WTC11 (cell line): ENCODE results near the gene DPCD. TPM values are rescaled to one million over a fixed set of nuclear protein-coding genes. Genes with fewer than 3 reads are reported as not detected.

ENCODE experiments used
- ATAC-seq: fragments of 200-7000 bp; cut with Tn5 transposase; 2 replicates; pipeline ENCODE4 v1.10.0; 2021; ENCODE audit warnings: mild to moderate bottlenecking, moderate library complexity
- CTCF ChIA-PET: fragments of 300-600 bp; sonication (Branson Sonifier 250); formaldehyde crosslinking; loops from one replicate; lab custom pipeline; 2021; ENCODE audit warnings: antibody characterized with exemption; lab: Charles Lee
- POLR2A ChIA-PET: fragments of 350-600 bp; sonication (Branson Sonifier 250); formaldehyde crosslinking; loops from one replicate; lab custom pipeline; 2021; ENCODE audit warnings: antibody characterized with exemption; lab: Charles Lee
- DNase-seq: peaks from one replicate; pipeline ENCODE4 v3.0.0; 2021; ENCODE audit warnings: low spot score
- H3K27ac Mint-ChIP-seq: 2 replicates; pipeline ENCODE4 v1.8.0; 2021; ENCODE audit warnings: mixed read lengths
- H3K27me3 Mint-ChIP-seq: 2 replicates; pipeline ENCODE4 v1.8.0; 2021; ENCODE audit warnings: low read depth, mild to moderate bottlenecking, moderate library complexity, mixed read lengths
- H3K36me3 Mint-ChIP-seq: 2 replicates; pipeline ENCODE4 v1.8.0; 2021; ENCODE audit warnings: mixed read lengths
- H3K4me1 Mint-ChIP-seq: 2 replicates; pipeline ENCODE4 v1.8.0; 2022; ENCODE audit warnings: mixed read lengths
- H3K4me3 Mint-ChIP-seq: 2 replicates; pipeline ENCODE4 v1.8.0; 2021; ENCODE audit warnings: mild to moderate bottlenecking, moderate library complexity, mixed read lengths
- H3K9me3 Mint-ChIP-seq: 2 replicates; pipeline ENCODE4 v1.8.0; 2021; ENCODE audit warnings: mixed read lengths
- CREB1 ChIP-seq: sonication (generic); formaldehyde crosslinking; IDR thresholded peaks from 2 replicates; pipeline ENCODE4 v1.8.0; 2023; ENCODE audit warnings: mild to moderate bottlenecking, missing genetic modification reagents
- ELF4 ChIP-seq: sonication (generic); formaldehyde crosslinking; IDR thresholded peaks from 2 replicates; pipeline ENCODE4 v1.8.1; 2022; ENCODE audit warnings: low read depth, mild to moderate bottlenecking, moderate library complexity, missing genetic modification reagents
- ETV6 ChIP-seq: sonication (generic); formaldehyde crosslinking; IDR thresholded peaks from 2 replicates; pipeline ENCODE4 v1.8.1; 2022; ENCODE audit warnings: mild to moderate bottlenecking, missing genetic modification reagents
- FOXK1 ChIP-seq: sonication (generic); formaldehyde crosslinking; IDR thresholded peaks from 2 replicates; pipeline ENCODE4 v1.8.0; 2022; ENCODE audit warnings: mild to moderate bottlenecking, moderate library complexity, missing genetic modification reagents
- HMGA2 ChIP-seq: fragments of 250-450 bp; sonication (Bioruptor Pico); IDR thresholded peaks from 2 replicates; pipeline ENCODE4 v1.4.0; 2021; ENCODE audit warnings: mild to moderate bottlenecking, moderate library complexity
- RORB ChIP-seq: fragments of 250-450 bp; sonication (Bioruptor Pico); IDR thresholded peaks from 2 replicates; pipeline ENCODE4 v1.9.0; 2021; ENCODE audit warnings: mild to moderate bottlenecking
- TCF7 ChIP-seq: sonication (generic); formaldehyde crosslinking; IDR thresholded peaks from 2 replicates; pipeline ENCODE4 v1.8.0; 2022; ENCODE audit warnings: mild to moderate bottlenecking, low read depth, missing genetic modification reagents, moderate library complexity
- TEAD1 ChIP-seq: sonication (generic); formaldehyde crosslinking; IDR thresholded peaks from 2 replicates; pipeline ENCODE4 v1.8.0; 2022; ENCODE audit warnings: mild to moderate bottlenecking, missing genetic modification reagents
- ZNF138 ChIP-seq: sonication (generic); formaldehyde crosslinking; conservative IDR thresholded peaks from 2 replicates; pipeline ENCODE4 v1.8.1; 2022; ENCODE audit warnings: mild to moderate bottlenecking, moderate library complexity, missing genetic modification reagents
- ZNF396 ChIP-seq: fragments of 250-450 bp; sonication (Bioruptor Pico); IDR thresholded peaks from 2 replicates; pipeline ENCODE4 v1.8.0; 2021; ENCODE audit warnings: mild to moderate bottlenecking, moderate library complexity, borderline replicate concordance
- ZNF423 ChIP-seq: fragments of 250-450 bp; sonication (Bioruptor Pico); IDR thresholded peaks from 2 replicates; pipeline ENCODE4 v2.1.2; 2022; ENCODE audit warnings: mild to moderate bottlenecking, moderate library complexity
- ZNF671 ChIP-seq: fragments of 250-450 bp; sonication (Bioruptor Pico); IDR thresholded peaks from 2 replicates; pipeline ENCODE4 v1.8.0; 2021; ENCODE audit warnings: mild to moderate bottlenecking
- total RNA-seq: library from RNA; stranded (reverse); gene quantifications from 3 replicates; pipeline ENCODE4 v1.2.3, GENCODE V29; 2021
- TF ChIP-seq, protein P1 (sequence below): sonication (generic); formaldehyde crosslinking; IDR thresholded peaks from 2 replicates; pipeline ENCODE4 v1.8.0; 2022; ENCODE audit warnings: mild to moderate bottlenecking, missing genetic modification reagents
- TF ChIP-seq, protein P2 (sequence below): fragments of 250-450 bp; sonication (Bioruptor Pico); IDR thresholded peaks from 2 replicates; pipeline ENCODE4 v1.9.0; 2021; ENCODE audit warnings: mild to moderate bottlenecking, borderline replicate concordance
- TF ChIP-seq, protein P3 (sequence below): sonication (generic); formaldehyde crosslinking; IDR thresholded peaks from 2 replicates; pipeline ENCODE4 v1.8.1; 2022; ENCODE audit warnings: mild to moderate bottlenecking, missing genetic modification reagents, moderate library complexity, borderline replicate concordance
- TF ChIP-seq, protein P4 (sequence below): sonication (generic); formaldehyde crosslinking; IDR thresholded peaks from 2 replicates; pipeline ENCODE4 v1.8.1; 2022; ENCODE audit warnings: low read depth, mild to moderate bottlenecking, moderate library complexity, missing genetic modification reagents, borderline replicate concordance
- TF ChIP-seq, protein P5 (sequence below): sonication (generic); formaldehyde crosslinking; IDR thresholded peaks from 2 replicates; pipeline ENCODE4 v1.8.1; 2023; ENCODE audit warnings: mild to moderate bottlenecking, moderate library complexity, missing genetic modification reagents
- TF ChIP-seq, protein P6 (sequence below): fragments of 250-450 bp; sonication (Bioruptor Pico); IDR thresholded peaks from 2 replicates; pipeline ENCODE4 v1.9.0; 2021; ENCODE audit warnings: mild to moderate bottlenecking
- TF ChIP-seq, protein P7 (sequence below): sonication (generic); formaldehyde crosslinking; IDR thresholded peaks from 2 replicates; pipeline ENCODE4 v1.8.1; 2023; ENCODE audit warnings: mild to moderate bottlenecking, missing genetic modification reagents, moderate library complexity

Gene DPCD
- total RNA-seq, 1 experiment from 2014 or later = 21.8 TPM

DNA sequence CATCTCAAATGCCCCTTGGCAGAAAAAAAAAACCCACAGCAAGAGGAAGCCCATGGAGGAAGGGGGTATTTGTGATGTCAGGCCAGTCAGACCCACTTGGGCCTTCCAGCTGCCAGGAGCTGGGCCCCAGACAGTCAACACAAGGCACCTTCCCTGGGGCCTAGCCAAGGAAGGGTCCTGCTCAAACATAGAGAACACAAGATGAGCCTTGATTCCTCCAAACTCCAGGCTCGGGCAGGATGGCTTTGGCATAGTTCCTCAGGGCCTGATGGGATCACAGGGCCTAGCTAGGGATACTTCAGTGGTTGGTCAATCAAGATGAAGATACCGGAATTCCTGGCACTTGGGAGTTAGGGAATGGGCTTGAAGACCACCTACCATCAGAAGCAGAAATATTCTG lies 30.8 kb downstream of the DPCD start (continued):
- TF ChIP-seq, protein P1, sequence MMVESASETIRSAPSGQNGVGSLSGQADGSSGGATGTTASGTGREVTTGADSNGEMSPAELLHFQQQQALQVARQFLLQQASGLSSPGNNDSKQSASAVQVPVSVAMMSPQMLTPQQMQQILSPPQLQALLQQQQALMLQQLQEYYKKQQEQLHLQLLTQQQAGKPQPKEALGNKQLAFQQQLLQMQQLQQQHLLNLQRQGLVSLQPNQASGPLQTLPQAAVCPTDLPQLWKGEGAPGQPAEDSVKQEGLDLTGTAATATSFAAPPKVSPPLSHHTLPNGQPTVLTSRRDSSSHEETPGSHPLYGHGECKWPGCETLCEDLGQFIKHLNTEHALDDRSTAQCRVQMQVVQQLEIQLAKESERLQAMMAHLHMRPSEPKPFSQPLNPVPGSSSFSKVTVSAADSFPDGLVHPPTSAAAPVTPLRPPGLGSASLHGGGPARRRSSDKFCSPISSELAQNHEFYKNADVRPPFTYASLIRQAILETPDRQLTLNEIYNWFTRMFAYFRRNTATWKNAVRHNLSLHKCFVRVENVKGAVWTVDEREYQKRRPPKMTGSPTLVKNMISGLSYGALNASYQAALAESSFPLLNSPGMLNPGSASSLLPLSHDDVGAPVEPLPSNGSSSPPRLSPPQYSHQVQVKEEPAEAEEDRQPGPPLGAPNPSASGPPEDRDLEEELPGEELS (CRISPR knock-in tag) = no peak
- TF ChIP-seq, protein P2, sequence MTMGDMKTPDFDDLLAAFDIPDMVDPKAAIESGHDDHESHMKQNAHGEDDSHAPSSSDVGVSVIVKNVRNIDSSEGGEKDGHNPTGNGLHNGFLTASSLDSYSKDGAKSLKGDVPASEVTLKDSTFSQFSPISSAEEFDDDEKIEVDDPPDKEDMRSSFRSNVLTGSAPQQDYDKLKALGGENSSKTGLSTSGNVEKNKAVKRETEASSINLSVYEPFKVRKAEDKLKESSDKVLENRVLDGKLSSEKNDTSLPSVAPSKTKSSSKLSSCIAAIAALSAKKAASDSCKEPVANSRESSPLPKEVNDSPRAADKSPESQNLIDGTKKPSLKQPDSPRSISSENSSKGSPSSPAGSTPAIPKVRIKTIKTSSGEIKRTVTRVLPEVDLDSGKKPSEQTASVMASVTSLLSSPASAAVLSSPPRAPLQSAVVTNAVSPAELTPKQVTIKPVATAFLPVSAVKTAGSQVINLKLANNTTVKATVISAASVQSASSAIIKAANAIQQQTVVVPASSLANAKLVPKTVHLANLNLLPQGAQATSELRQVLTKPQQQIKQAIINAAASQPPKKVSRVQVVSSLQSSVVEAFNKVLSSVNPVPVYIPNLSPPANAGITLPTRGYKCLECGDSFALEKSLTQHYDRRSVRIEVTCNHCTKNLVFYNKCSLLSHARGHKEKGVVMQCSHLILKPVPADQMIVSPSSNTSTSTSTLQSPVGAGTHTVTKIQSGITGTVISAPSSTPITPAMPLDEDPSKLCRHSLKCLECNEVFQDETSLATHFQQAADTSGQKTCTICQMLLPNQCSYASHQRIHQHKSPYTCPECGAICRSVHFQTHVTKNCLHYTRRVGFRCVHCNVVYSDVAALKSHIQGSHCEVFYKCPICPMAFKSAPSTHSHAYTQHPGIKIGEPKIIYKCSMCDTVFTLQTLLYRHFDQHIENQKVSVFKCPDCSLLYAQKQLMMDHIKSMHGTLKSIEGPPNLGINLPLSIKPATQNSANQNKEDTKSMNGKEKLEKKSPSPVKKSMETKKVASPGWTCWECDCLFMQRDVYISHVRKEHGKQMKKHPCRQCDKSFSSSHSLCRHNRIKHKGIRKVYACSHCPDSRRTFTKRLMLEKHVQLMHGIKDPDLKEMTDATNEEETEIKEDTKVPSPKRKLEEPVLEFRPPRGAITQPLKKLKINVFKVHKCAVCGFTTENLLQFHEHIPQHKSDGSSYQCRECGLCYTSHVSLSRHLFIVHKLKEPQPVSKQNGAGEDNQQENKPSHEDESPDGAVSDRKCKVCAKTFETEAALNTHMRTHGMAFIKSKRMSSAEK (CRISPR knock-in tag) = no peak
- TF ChIP-seq ELF4 (no peak), CREB1 (CRISPR knock-in tag) (no peak), ZNF671 (CRISPR knock-in tag) (no peak)
- TF ChIP-seq, protein P3, sequence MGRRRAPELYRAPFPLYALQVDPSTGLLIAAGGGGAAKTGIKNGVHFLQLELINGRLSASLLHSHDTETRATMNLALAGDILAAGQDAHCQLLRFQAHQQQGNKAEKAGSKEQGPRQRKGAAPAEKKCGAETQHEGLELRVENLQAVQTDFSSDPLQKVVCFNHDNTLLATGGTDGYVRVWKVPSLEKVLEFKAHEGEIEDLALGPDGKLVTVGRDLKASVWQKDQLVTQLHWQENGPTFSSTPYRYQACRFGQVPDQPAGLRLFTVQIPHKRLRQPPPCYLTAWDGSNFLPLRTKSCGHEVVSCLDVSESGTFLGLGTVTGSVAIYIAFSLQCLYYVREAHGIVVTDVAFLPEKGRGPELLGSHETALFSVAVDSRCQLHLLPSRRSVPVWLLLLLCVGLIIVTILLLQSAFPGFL = no peak
- TF ChIP-seq, protein P4, sequence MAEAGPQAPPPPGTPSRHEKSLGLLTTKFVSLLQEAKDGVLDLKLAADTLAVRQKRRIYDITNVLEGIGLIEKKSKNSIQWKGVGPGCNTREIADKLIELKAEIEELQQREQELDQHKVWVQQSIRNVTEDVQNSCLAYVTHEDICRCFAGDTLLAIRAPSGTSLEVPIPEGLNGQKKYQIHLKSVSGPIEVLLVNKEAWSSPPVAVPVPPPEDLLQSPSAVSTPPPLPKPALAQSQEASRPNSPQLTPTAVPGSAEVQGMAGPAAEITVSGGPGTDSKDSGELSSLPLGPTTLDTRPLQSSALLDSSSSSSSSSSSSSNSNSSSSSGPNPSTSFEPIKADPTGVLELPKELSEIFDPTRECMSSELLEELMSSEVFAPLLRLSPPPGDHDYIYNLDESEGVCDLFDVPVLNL (CRISPR knock-in tag) = no peak

DNA sequence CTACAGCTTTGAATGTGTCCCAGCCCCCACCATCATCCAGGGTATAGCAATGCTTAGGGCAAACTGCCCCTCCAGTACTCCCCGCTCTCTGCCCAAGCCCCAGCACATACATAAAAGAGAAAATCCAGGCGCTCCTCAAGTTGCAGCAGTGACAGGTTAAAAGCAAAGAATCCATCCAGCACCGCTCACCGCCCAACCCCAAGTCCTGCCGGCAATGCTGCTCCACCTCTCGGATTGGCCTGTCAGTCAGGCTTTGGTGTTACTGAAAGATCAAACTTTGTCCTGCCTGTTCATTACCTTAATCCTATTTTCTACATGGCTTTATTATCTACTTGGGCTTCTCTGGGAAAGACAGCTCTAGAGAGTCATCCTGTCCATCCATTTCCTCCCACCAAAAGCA lies 31.9 kb downstream of the DPCD start:
- Mint-ChIP-seq H3K27ac (peak overlapping the region; percentile 50; the same call in 1 of the 2 replicates), H3K27me3 (no peaks in the 10 kb centered on the region), H3K4me3 (no peak overlapping the region), H3K36me3 (peaks cover 14% of the 10 kb centered on the region), H3K4me1 (peaks cover 12% of the 10 kb centered on the region), H3K9me3 (peaks cover 5% of the 10 kb centered on the region)
- ATAC-seq = no peak
- ChIA-PET CTCF (interaction anchor here (1.5 to 8.5 kb wide), 2 partner anchors 15 to 161 kb away, joined by 4 to 167 read pairs; no protein-coding TSS in a partner anchor), POLR2A (no interaction called here)
- no peak for DNase-seq
- TF ChIP-seq ZNF423 (CRISPR knock-in tag) (no peak), TCF7 (CRISPR knock-in tag) (no peak), HMGA2 (no peak), RORB (no peak), TEAD1 (no peak), ZNF138 (CRISPR knock-in tag) (no peak), ZNF396 (CRISPR knock-in tag) (no peak), FOXK1 (no peak), ETV6 (CRISPR knock-in tag) (no peak)
- TF ChIP-seq, protein P5, sequence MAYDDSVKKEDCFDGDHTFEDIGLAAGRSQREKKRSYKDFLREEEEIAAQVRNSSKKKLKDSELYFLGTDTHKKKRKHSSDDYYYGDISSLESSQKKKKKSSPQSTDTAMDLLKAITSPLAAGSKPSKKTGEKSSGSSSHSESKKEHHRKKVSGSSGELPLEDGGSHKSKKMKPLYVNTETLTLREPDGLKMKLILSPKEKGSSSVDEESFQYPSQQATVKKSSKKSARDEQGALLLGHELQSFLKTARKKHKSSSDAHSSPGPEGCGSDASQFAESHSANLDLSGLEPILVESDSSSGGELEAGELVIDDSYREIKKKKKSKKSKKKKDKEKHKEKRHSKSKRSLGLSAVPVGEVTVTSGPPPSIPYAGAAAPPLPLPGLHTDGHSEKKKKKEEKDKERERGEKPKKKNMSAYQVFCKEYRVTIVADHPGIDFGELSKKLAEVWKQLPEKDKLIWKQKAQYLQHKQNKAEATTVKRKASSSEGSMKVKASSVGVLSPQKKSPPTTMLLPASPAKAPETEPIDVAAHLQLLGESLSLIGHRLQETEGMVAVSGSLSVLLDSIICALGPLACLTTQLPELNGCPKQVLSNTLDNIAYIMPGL (CRISPR knock-in tag) = no peak
- TF ChIP-seq, protein P6, sequence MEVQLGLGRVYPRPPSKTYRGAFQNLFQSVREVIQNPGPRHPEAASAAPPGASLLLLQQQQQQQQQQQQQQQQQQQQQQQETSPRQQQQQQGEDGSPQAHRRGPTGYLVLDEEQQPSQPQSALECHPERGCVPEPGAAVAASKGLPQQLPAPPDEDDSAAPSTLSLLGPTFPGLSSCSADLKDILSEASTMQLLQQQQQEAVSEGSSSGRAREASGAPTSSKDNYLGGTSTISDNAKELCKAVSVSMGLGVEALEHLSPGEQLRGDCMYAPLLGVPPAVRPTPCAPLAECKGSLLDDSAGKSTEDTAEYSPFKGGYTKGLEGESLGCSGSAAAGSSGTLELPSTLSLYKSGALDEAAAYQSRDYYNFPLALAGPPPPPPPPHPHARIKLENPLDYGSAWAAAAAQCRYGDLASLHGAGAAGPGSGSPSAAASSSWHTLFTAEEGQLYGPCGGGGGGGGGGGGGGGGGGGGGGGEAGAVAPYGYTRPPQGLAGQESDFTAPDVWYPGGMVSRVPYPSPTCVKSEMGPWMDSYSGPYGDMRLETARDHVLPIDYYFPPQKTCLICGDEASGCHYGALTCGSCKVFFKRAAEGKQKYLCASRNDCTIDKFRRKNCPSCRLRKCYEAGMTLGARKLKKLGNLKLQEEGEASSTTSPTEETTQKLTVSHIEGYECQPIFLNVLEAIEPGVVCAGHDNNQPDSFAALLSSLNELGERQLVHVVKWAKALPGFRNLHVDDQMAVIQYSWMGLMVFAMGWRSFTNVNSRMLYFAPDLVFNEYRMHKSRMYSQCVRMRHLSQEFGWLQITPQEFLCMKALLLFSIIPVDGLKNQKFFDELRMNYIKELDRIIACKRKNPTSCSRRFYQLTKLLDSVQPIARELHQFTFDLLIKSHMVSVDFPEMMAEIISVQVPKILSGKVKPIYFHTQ (CRISPR knock-in tag) = no peak
- TF ChIP-seq, protein P7, sequence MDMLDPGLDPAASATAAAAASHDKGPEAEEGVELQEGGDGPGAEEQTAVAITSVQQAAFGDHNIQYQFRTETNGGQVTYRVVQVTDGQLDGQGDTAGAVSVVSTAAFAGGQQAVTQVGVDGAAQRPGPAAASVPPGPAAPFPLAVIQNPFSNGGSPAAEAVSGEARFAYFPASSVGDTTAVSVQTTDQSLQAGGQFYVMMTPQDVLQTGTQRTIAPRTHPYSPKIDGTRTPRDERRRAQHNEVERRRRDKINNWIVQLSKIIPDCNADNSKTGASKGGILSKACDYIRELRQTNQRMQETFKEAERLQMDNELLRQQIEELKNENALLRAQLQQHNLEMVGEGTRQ (CRISPR knock-in tag) = no peak
